ACC112 (cell line): ENCODE measurements around the gene LRP1B.

ENCODE experiments used
- H2AFZ ChIP-seq: fragments of 200-600 bp; sonication (generic); one replicate; pipeline ENCODE4 v1.6.0; 2017; ENCODE audit warnings: antibody characterized with exemption, low read length; ENCODE audit not compliant: unreplicated experiment
- H3K27ac ChIP-seq: fragments of 200-600 bp; sonication (generic); 2 replicates; pipeline ENCODE4 v1.5.1; 2014; ENCODE audit warnings: low read depth, mild to moderate bottlenecking, antibody characterized with exemption, low read length, moderate library complexity
- H3K27me3 ChIP-seq: fragments of 200-600 bp; sonication (generic); 2 replicates; pipeline ENCODE4 v1.6.1; 2014; ENCODE audit warnings: mild to moderate bottlenecking, antibody characterized with exemption, low read length, moderate library complexity, mixed read lengths; ENCODE audit not compliant: insufficient read depth
- H3K36me3 ChIP-seq: fragments of 200-600 bp; sonication (generic); 2 replicates; pipeline ENCODE4 v1.6.1; 2016; ENCODE audit warnings: mild to moderate bottlenecking, antibody characterized with exemption, low read length, moderate library complexity, mixed read lengths; ENCODE audit not compliant: insufficient read depth
- H3K4me1 ChIP-seq: fragments of 200-600 bp; sonication (generic); one replicate; pipeline ENCODE4 v1.6.1; 2016; ENCODE audit warnings: low read length, mixed read lengths; ENCODE audit not compliant: insufficient read depth, unreplicated experiment, control insufficient read depth
- H3K4me3 ChIP-seq: fragments of 200-600 bp; sonication (generic); 2 replicates; pipeline ENCODE4 v1.5.1; 2014; ENCODE audit warnings: mild to moderate bottlenecking, low read depth, low read length
- H3K79me2 ChIP-seq: fragments of 200-600 bp; sonication (generic); one replicate; pipeline ENCODE4 v1.6.0; 2016; ENCODE audit warnings: low read length; ENCODE audit not compliant: control insufficient read depth, unreplicated experiment, insufficient read depth

The LRP1B gene

GRCh38 chr2:141601511-141602152 lies 529.2 kb downstream of the LRP1B start:
- H3K36me3 ChIP-seq: no peaks in the 10 kb centered on the region
- H3K4me1 ChIP-seq: no peaks in the 10 kb centered on the region
- no peaks in the 10 kb centered on the region for H3K79me2 ChIP-seq
- H3K4me3 ChIP-seq: no peak overlapping the region
- H2AFZ ChIP-seq: no peak overlapping the region
- H3K27ac ChIP-seq: no peak overlapping the region
- H3K27me3 ChIP-seq: no peaks in the 10 kb centered on the region

GRCh38 chr2:141599721-141600120 lies 531.1 kb downstream of the LRP1B start:
- no peaks in the 10 kb centered on the region for H3K36me3 ChIP-seq
- H3K27me3 ChIP-seq: no peaks in the 10 kb centered on the region
- H2AFZ ChIP-seq: no peak overlapping the region
- H3K4me3 ChIP-seq: no peak overlapping the region
- no peaks in the 10 kb centered on the region for H3K4me1 ChIP-seq
- no peak overlapping the region for H3K27ac ChIP-seq
- no peaks in the 10 kb centered on the region for H3K79me2 ChIP-seq

- no peak overlapping the region for H3K4me3 ChIP-seq
- no peak overlapping the region for H3K27ac ChIP-seq
- no peaks in the 10 kb centered on the region for H3K27me3 ChIP-seq
- H2AFZ ChIP-seq: no peak overlapping the region
- H3K4me1 ChIP-seq: no peaks in the 10 kb centered on the region
- no peaks in the 10 kb centered on the region for H3K36me3 ChIP-seq
- no peaks in the 10 kb centered on the region for H3K79me2 ChIP-seq
Measured at GRCh38 chr2:141598982-141599381, 531.8 kb downstream of the LRP1B start.

- Histone ChIP-seq H3K27ac (no peak overlapping the region), H3K4me1 (no peaks in the 10 kb centered on the region), H3K36me3 (no peaks in the 10 kb centered on the region), H3K79me2 (no peaks in the 10 kb centered on the region), H3K4me3 (no peak overlapping the region), H3K27me3 (no peaks in the 10 kb centered on the region), H2AFZ (no peak overlapping the region)
Measured at GRCh38 chr2:141595316-141595920, 535.4 kb downstream of the LRP1B start.

GRCh38 chr2:141591787-141592186 lies 539.0 kb downstream of the LRP1B start:
- Histone ChIP-seq H3K4me1 (no peaks in the 10 kb centered on the region), H3K27me3 (no peaks in the 10 kb centered on the region), H2AFZ (no peak overlapping the region), H3K79me2 (no peaks in the 10 kb centered on the region), H3K27ac (no peak overlapping the region), H3K36me3 (no peaks in the 10 kb centered on the region), H3K4me3 (no peak overlapping the region)

- no peaks in the 10 kb centered on the region for H3K4me1 ChIP-seq
- H3K4me3 ChIP-seq: no peak overlapping the region
- no peaks in the 10 kb centered on the region for H3K36me3 ChIP-seq
- no peak overlapping the region for H2AFZ ChIP-seq
- no peak overlapping the region for H3K27ac ChIP-seq
- no peaks in the 10 kb centered on the region for H3K27me3 ChIP-seq
- H3K79me2 ChIP-seq: no peaks in the 10 kb centered on the region
Measured at GRCh38 chr2:141590620-141591019, 540.2 kb downstream of the LRP1B start.

GRCh38 chr2:141589314-141589713 lies 541.5 kb downstream of the LRP1B start:
- Histone ChIP-seq H3K27me3 (no peaks in the 10 kb centered on the region), H2AFZ (no peak overlapping the region), H3K4me3 (no peak overlapping the region), H3K4me1 (no peaks in the 10 kb centered on the region), H3K36me3 (no peaks in the 10 kb centered on the region), H3K79me2 (no peaks in the 10 kb centered on the region), H3K27ac (no peak overlapping the region)

- no peak overlapping the region for H3K4me3 ChIP-seq
- H3K27me3 ChIP-seq: no peaks in the 10 kb centered on the region
- H3K27ac ChIP-seq: no peak overlapping the region
- H3K79me2 ChIP-seq: no peaks in the 10 kb centered on the region
- H3K4me1 ChIP-seq: no peaks in the 10 kb centered on the region
- no peak overlapping the region for H2AFZ ChIP-seq
- no peaks in the 10 kb centered on the region for H3K36me3 ChIP-seq
Measured at GRCh38 chr2:141586985-141587384, 543.8 kb downstream of the LRP1B start.

- no peaks in the 10 kb centered on the region for H3K4me1 ChIP-seq
- H3K27me3 ChIP-seq: no peaks in the 10 kb centered on the region
- H3K4me3 ChIP-seq: no peak overlapping the region
- H2AFZ ChIP-seq: no peak overlapping the region
- no peaks in the 10 kb centered on the region for H3K79me2 ChIP-seq
- H3K36me3 ChIP-seq: no peaks in the 10 kb centered on the region
- H3K27ac ChIP-seq: no peak overlapping the region
Measured at GRCh38 chr2:141582213-141582612, 548.6 kb downstream of the LRP1B start.

- Histone ChIP-seq H3K79me2 (no peaks in the 10 kb centered on the region), H3K4me3 (no peak overlapping the region), H3K36me3 (no peaks in the 10 kb centered on the region), H3K27ac (no peak overlapping the region), H2AFZ (no peak overlapping the region), H3K4me1 (no peaks in the 10 kb centered on the region), H3K27me3 (no peaks in the 10 kb centered on the region)
Measured at GRCh38 chr2:141579071-141579470, 551.7 kb downstream of the LRP1B start.

- no peaks in the 10 kb centered on the region for H3K27me3 ChIP-seq
- H3K79me2 ChIP-seq: no peaks in the 10 kb centered on the region
- no peaks in the 10 kb centered on the region for H3K4me1 ChIP-seq
- H3K4me3 ChIP-seq: no peak overlapping the region
- no peak overlapping the region for H2AFZ ChIP-seq
- H3K36me3 ChIP-seq: no peaks in the 10 kb centered on the region
- no peak overlapping the region for H3K27ac ChIP-seq
Measured at GRCh38 chr2:141570474-141571131, 560.2 kb downstream of the LRP1B start.
